Measurements from ENCODE around the gene IBA57.

DNA sequence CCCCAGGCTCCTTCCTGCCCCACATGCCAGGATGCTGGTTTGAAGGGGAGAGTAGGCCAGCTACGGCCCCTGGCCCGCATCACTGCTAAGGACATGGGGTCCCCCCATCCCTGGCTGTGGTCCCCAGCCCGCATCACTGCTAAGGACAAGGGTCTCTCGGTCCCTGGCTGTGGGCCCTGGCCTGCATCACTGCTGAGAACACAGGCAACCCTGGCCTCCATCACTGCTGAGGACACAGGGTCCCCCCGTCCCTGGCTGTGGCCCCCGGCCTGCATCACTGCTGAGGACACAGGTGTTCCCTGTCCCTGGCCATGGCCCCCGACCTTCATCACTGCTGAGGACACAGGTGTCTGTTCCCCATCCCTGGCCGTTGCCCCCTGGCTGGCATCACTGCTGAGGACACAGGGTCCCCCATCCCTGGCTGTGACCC, 41.8 kb downstream of the IBA57 start:
- no peak for TF ChIP-seq CTCF (IDR thresholded peaks at IDR 0.05)
- TF ChIP-seq POLR2A (IDR thresholded peaks at IDR 0.05) = no peak

All from Peyer's patch (tissue), 4 donors.